Mucosa of stomach (tissue), 1 donor: ENCODE results near the gene TMBIM6.
"Not testable (repeated sequence)": the region's sequence is repeated elsewhere in the genome, so short reads cannot be mapped to it uniquely, and the experiment has no call there.

Experiments
- H3K27me3 ChIP-seq: one replicate; pipeline ENCODE4 v1.7.0; 2013; ENCODE audit warnings: mild to moderate bottlenecking, low read length; ENCODE audit not compliant: control insufficient read depth, insufficient read depth
- H3K36me3 ChIP-seq: one replicate; pipeline ENCODE4 v1.7.0; 2013; ENCODE audit warnings: low read length; ENCODE audit not compliant: control insufficient read depth, insufficient read depth
- H3K4me1 ChIP-seq: one replicate; pipeline ENCODE4 v1.7.0; 2013; ENCODE audit warnings: mild to moderate bottlenecking, low read length; ENCODE audit not compliant: control insufficient read depth, insufficient read depth
- H3K4me3 ChIP-seq: one replicate; pipeline ENCODE4 v1.7.0; 2013; ENCODE audit warnings: low read length
- H3K9ac ChIP-seq: one replicate; pipeline ENCODE4 v1.7.0; 2013; ENCODE audit warnings: mild to moderate bottlenecking, low read length, moderate library complexity
- H3K9me3 ChIP-seq: one replicate; pipeline ENCODE4 v1.7.0; 2013; ENCODE audit warnings: mild to moderate bottlenecking, low read length, moderate library complexity; ENCODE audit not compliant: control insufficient read depth
- donor health status: Pancreatic carcinoma.

Gene TMBIM6

GRCh38 chr12:49706351-49707127 lies 34.8 kb upstream of the TMBIM6 start:
- Histone ChIP-seq H3K36me3 (no peaks in the 10 kb centered on the region), H3K4me3 (no peak overlapping the region), H3K9ac (peak overlapping the region; percentile 61), H3K9me3 (no peaks in the 10 kb centered on the region), H3K4me1 (no peaks in the 10 kb centered on the region), H3K27me3 (peaks cover 24% of the 10 kb centered on the region)

DNA sequence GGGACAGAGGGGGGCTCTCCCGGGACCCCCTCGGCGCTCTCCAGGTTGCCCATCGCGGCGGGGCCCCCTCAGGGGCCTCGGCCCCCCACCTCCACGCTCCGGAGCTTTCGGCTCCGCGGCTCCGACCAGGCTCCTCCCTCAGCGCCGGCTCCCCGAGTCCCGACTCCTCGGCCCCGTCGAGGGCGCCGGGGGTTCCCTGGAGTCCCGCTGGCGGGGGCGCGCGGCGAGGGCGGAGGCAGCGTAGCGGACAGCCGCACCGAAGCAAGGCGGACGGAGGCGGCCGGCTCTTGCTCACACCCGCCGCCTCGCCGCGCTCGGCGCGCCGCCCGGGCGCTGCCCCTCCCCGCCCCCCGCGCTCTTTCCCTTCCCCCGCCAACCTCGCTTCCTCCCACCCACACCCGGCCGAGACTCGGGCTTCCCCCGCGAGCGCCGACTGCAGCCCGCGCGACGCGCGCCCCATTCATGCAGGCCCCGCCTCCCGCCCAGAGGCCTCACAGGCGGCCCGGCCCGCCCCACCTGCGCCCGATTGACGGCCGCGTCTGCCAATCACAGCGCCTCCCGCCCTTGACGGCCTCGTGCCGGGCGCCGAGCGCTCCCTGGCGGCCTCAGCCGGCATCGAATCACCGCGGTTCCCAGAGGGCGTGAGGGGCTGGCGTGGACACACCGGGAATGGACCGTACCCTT lies 34.1 kb upstream of the TMBIM6 start, which contains the start of gene FMNL3:
Gene FMNL3 (minus strand): TSS at position 278 of the 684 bp plus-strand sequence. CDS start 225 bp downstream, at position 53.
- H3K4me3 ChIP-seq: no peak within 1 kb of the TSS
- H3K9ac ChIP-seq: peak within 1 kb of the TSS; percentile 61
- H3K36me3 ChIP-seq: no peaks in the 10 kb centered on the region
- H3K4me1 ChIP-seq: no peaks in the 10 kb centered on the region
- peaks cover 24% of the 10 kb centered on the region for H3K27me3 ChIP-seq
- H3K9me3 ChIP-seq: no peaks in the 10 kb centered on the region

DNA sequence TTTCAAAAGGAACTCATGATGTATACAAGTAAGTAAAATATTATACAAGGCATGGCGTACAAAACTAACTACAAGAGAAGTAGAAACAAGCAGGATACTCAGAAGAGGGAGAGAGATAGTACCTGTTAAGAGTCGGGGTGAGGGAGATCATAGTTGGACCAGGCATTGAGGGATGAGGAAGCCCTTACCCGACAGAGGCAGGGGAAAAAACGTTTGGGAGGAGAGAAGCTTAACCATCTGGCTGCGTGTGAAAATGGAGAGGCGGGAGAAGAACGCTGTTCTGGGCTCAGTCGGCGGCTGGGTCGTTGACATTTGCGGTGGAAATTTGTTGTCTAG lies 33.6 kb upstream of the TMBIM6 start:
- Histone ChIP-seq H3K4me1 (no peaks in the 10 kb centered on the region), H3K9ac (no peak overlapping the region), H3K9me3 (no peaks in the 10 kb centered on the region), H3K36me3 (no peaks in the 10 kb centered on the region), H3K4me3 (no peak overlapping the region), H3K27me3 (peaks cover 24% of the 10 kb centered on the region)

DNA sequence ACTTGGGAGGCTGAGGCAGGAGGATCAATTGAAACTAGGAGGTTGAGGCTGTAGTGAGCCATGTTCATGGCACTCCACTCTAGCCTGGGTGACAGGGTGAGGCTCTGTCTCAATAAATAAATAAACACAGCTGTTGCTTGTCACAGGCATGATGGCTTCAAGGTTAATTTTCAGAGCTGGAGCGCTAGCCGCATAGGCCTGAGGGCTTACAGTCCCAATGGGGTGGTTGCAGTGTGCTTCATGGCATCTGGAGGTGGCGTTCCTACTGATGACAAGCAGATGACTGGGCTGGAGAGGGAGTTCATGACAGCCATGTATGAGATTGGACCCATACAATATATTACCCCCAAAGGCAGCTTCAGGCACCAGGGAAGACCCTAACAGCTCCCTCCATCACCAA lies 32.5 kb upstream of the TMBIM6 start:
- Histone ChIP-seq H3K27me3 (peaks cover 24% of the 10 kb centered on the region), H3K36me3 (no peaks in the 10 kb centered on the region), H3K9me3 (no peaks in the 10 kb centered on the region), H3K4me3 (no peak overlapping the region), H3K9ac (no peak overlapping the region), H3K4me1 (no peaks in the 10 kb centered on the region)

GRCh38 chr12:49713952-49714351 lies 27.4 kb upstream of the TMBIM6 start:
- H3K36me3 ChIP-seq, H3K9me3 ChIP-seq, H3K4me1 ChIP-seq, H3K4me3 ChIP-seq, H3K9ac ChIP-seq: not testable (repeated sequence)
- H3K27me3 ChIP-seq: peaks cover 13% of the 10 kb centered on the region

GRCh38 chr12:49716553-49716952 lies 24.8 kb upstream of the TMBIM6 start:
- Histone ChIP-seq H3K9ac (no peak overlapping the region), H3K4me1 (no peaks in the 10 kb centered on the region), H3K9me3 (no peaks in the 10 kb centered on the region), H3K4me3 (no peak overlapping the region), H3K36me3 (no peaks in the 10 kb centered on the region), H3K27me3 (peaks cover 7% of the 10 kb centered on the region)

DNA sequence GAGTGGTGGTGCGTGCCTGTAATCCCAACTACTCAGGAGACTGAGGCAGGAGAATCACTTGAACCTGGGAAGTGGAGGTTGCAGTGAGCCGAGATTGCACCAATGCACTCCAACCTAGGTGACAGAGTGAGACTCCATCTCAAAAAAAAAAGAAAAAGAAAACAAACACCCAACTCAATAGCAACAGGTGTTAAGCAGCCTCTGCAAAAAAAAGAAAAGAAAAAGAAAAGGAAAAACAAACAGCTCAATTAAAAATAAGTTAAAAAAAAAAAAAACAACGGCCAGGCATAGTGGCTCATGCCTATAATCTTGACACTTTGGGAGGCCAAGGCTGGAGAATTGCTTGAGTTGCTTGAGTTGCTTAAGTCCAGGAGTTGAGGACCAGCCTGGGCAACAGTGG lies 23.6 kb upstream of the TMBIM6 start:
- H3K27me3 ChIP-seq, H3K9ac ChIP-seq, H3K9me3 ChIP-seq, H3K36me3 ChIP-seq, H3K4me1 ChIP-seq, H3K4me3 ChIP-seq: not testable (repeated sequence)

GRCh38 chr12:49720214-49720613 lies 21.1 kb upstream of the TMBIM6 start:
- H3K36me3 ChIP-seq: no peaks in the 10 kb centered on the region
- H3K4me3 ChIP-seq: no peak overlapping the region
- no peak overlapping the region for H3K9ac ChIP-seq

GRCh38 chr12:49721355-49721754 lies 20.0 kb upstream of the TMBIM6 start:
- H3K4me1 ChIP-seq, H3K9ac ChIP-seq, H3K36me3 ChIP-seq, H3K9me3 ChIP-seq, H3K27me3 ChIP-seq, H3K4me3 ChIP-seq: not testable (repeated sequence)

More at GRCh38 chr12:49720214-49720613, 21.1 kb upstream of the TMBIM6 start:
- Histone ChIP-seq H3K4me1 (no peaks in the 10 kb centered on the region), H3K27me3 (peaks cover 7% of the 10 kb centered on the region), H3K9me3 (no peaks in the 10 kb centered on the region)

GRCh38 chr12:49728446-49728845 lies 12.9 kb upstream of the TMBIM6 start:
- H3K9ac ChIP-seq: no peak overlapping the region
- H3K4me1 ChIP-seq: no peaks in the 10 kb centered on the region
- H3K9me3 ChIP-seq: no peaks in the 10 kb centered on the region
- no peaks in the 10 kb centered on the region for H3K27me3 ChIP-seq
- H3K36me3 ChIP-seq: no peaks in the 10 kb centered on the region
- no peak overlapping the region for H3K4me3 ChIP-seq

DNA sequence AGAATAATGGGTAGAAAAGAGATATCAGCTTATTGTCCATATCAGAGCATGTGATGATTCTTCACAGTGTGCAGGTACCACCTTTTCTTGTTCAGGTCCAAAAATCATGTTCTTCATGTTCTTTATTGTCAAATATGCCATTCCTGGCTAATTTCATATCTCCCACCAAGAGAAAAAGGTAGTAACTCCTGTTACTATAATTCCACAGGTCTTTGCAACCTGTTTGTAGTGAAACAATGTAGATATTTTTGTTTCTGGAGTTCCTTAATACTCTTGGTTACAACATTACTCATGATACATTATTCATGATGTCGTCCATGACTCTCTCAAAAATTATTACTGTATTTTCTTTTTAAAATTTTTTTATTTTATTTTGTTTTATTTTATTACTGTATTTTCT lies 11.3 kb upstream of the TMBIM6 start:
- H3K9me3 ChIP-seq: no peaks in the 10 kb centered on the region
- H3K27me3 ChIP-seq: no peaks in the 10 kb centered on the region
- no peaks in the 10 kb centered on the region for H3K36me3 ChIP-seq
- H3K4me3 ChIP-seq: no peak overlapping the region
- no peak overlapping the region for H3K9ac ChIP-seq
- H3K4me1 ChIP-seq: no peaks in the 10 kb centered on the region

GRCh38 chr12:49730568-49731101 lies 10.7 kb upstream of the TMBIM6 start:
- no peaks in the 10 kb centered on the region for H3K4me1 ChIP-seq
- H3K4me3 ChIP-seq: no peak overlapping the region
- H3K27me3 ChIP-seq: no peaks in the 10 kb centered on the region

More at GRCh38 chr12:49730568-49731101, 10.7 kb upstream of the TMBIM6 start:
- Histone ChIP-seq H3K9ac (no peak overlapping the region), H3K36me3 (no peaks in the 10 kb centered on the region), H3K9me3 (no peaks in the 10 kb centered on the region)
